ENCODE results near the gene UBAP1L.
"Not testable (repeated sequence)": the region's sequence is repeated elsewhere in the genome, so short reads cannot be mapped to it uniquely, and the experiment has no call there.

UBAP1L gene

GRCh38 chr15:65099336-65099735 lies 15.7 kb downstream of the UBAP1L start:
- TF ChIP-seq CTCF (IDR thresholded peaks at IDR 0.05; ENCODE audit: insufficient read depth, missing control alignments) = no peak
- no peak for DNase-seq (ENCODE audit: insufficient read length, low spot score)
- FAIRE-seq = no peak

- TF ChIP-seq CTCF (IDR thresholded peaks at IDR 0.05; ENCODE audit: insufficient read depth, missing control alignments) = no peak
- FAIRE-seq (no peak), DNase-seq (ENCODE audit: insufficient read length, low spot score) (no peak)
Observed at GRCh38 chr15:65097651-65098263, 17.2 kb downstream of the UBAP1L start.

GRCh38 chr15:65096481-65097385 lies 18.3 kb downstream of the UBAP1L start:
- no peak for FAIRE-seq

GRCh38 chr15:65095747-65096104 lies 19.3 kb downstream of the UBAP1L start:
- DNase-seq (ENCODE audit: insufficient read length, low spot score) (no peak), FAIRE-seq (no peak)
- TF ChIP-seq CTCF (IDR thresholded peaks at IDR 0.05; ENCODE audit: insufficient read depth, missing control alignments) = no peak

More at GRCh38 chr15:65096481-65097385, 18.3 kb downstream of the UBAP1L start:
- DNase-seq (ENCODE audit: insufficient read length, low spot score) = no peak
- no peak for TF ChIP-seq CTCF (IDR thresholded peaks at IDR 0.05; ENCODE audit: insufficient read depth, missing control alignments)

- FAIRE-seq (no peak), DNase-seq (ENCODE audit: insufficient read length, low spot score) (no peak)
- no peak for TF ChIP-seq CTCF (IDR thresholded peaks at IDR 0.05; ENCODE audit: insufficient read depth, missing control alignments)
Observed at GRCh38 chr15:65095011-65095746, 19.8 kb downstream of the UBAP1L start.

- no peak for FAIRE-seq
- DNase-seq (ENCODE audit: insufficient read length, low spot score) = no peak
- TF ChIP-seq CTCF (IDR thresholded peaks at IDR 0.05; ENCODE audit: insufficient read depth, missing control alignments) = no peak
Observed at GRCh38 chr15:65094294-65094995, 20.6 kb downstream of the UBAP1L start.

GRCh38 chr15:65093793-65094170 lies 21.2 kb downstream of the UBAP1L start:
- not testable (repeated sequence) for FAIRE-seq

More at GRCh38 chr15:65093793-65094170, 21.2 kb downstream of the UBAP1L start:
- not testable (repeated sequence) for DNase-seq (ENCODE audit: insufficient read length, low spot score)

Measured in D721Med (cell line).